Measurements from ENCODE around the gene MAMDC4. TPM values are rescaled to one million over a fixed set of nuclear protein-coding genes. Genes with fewer than 3 reads are reported as not detected.

MAMDC4 gene
- total and polyA plus RNA-seq, 2 of the 13 experiments (the other 11 are each of a cell fraction or from before 2014, with no cell fraction given) = 6.0 to 6.8 TPM

- no peak for TF ChIP-seq FIP1L1 (IDR thresholded peaks at IDR 0.05; ENCODE audit: borderline replicate concordance, insufficient read depth, low read depth, low read length)
- no peak; the same call in 1 of the 2 replicates for TF ChIP-seq ZBTB7B (CRISPR knock-in tag; IDR thresholded peaks at IDR 0.05)
- peak; percentile 44 for TF ChIP-seq MED8 (CRISPR knock-in tag; IDR thresholded peaks at IDR 0.05; ENCODE audit: insufficient replicate concordance)
- TF ChIP-seq ZNF776 (CRISPR knock-in tag; IDR thresholded peaks at IDR 0.05) = peak; percentile 62
- TF ChIP-seq HNRNPL (IDR thresholded peaks at IDR 0.05; ENCODE audit: low read depth, low read length) = peak; percentile 96
- TF ChIP-seq HNRNPH1 (optimal IDR thresholded peaks at IDR 0.05; ENCODE audit: low read depth, low read length) = no peak
- peak; percentile 50; the same call in 1 of the 2 replicates for TF ChIP-seq SIN3A (IDR thresholded peaks at IDR 0.05; ENCODE audit: borderline replicate concordance, low read depth, low read length)
- TF ChIP-seq ZFP41 (CRISPR knock-in tag; IDR thresholded peaks at IDR 0.05; ENCODE audit: borderline replicate concordance) = no peak
- TF ChIP-seq NONO (IDR thresholded peaks at IDR 0.05) = no peak
- TF ChIP-seq NONO (CRISPR knock-in tag; conservative IDR thresholded peaks at IDR 0.05) = peak; percentile 90
- TF ChIP-seq ZNF230 (CRISPR knock-in tag; IDR thresholded peaks at IDR 0.05) = peak; percentile 77; the same call in 1 of the 2 replicates
- peak; percentile 33; the same call in 1 of the 2 replicates for TF ChIP-seq ARID4A (CRISPR knock-in tag; IDR thresholded peaks at IDR 0.05; ENCODE audit: borderline replicate concordance)
- TF ChIP-seq SP4 (CRISPR knock-in tag; IDR thresholded peaks at IDR 0.05) = 0 out of 2 replicates have a peak, but pooled peaks have one; percentile 33
- no peak for TF ChIP-seq CREB3 (CRISPR knock-in tag; IDR thresholded peaks at IDR 0.05)
- no peak for TF ChIP-seq ISX (CRISPR knock-in tag; conservative IDR thresholded peaks at IDR 0.05)
- no peak for TF ChIP-seq ZNF468 (CRISPR knock-in tag; IDR thresholded peaks at IDR 0.05)
- TF ChIP-seq SMAD1 (CRISPR knock-in tag; IDR thresholded peaks at IDR 0.05; ENCODE audit: borderline replicate concordance, low read depth) = no peak
- TF ChIP-seq ZNF577 (CRISPR knock-in tag; IDR thresholded peaks at IDR 0.05; ENCODE audit: borderline replicate concordance, low read depth) = no peak
- no peak for TF ChIP-seq CBFB (CRISPR knock-in tag; IDR thresholded peaks at IDR 0.05)
- TF ChIP-seq SAP130 (CRISPR knock-in tag; IDR thresholded peaks at IDR 0.05; ENCODE audit: low read depth) = peak; percentile 84
- 0 out of 2 replicates have a peak, but pooled peaks have one; percentile 61 for TF ChIP-seq ZNF761 (CRISPR knock-in tag; conservative IDR thresholded peaks at IDR 0.05)
- TF ChIP-seq CENPBD1 (CRISPR knock-in tag; IDR thresholded peaks at IDR 0.05; ENCODE audit: borderline replicate concordance, low read depth) = no peak
- TF ChIP-seq ZBTB38 (CRISPR knock-in tag; IDR thresholded peaks at IDR 0.05) = peak; percentile 80
- TF ChIP-seq, protein P1, sequence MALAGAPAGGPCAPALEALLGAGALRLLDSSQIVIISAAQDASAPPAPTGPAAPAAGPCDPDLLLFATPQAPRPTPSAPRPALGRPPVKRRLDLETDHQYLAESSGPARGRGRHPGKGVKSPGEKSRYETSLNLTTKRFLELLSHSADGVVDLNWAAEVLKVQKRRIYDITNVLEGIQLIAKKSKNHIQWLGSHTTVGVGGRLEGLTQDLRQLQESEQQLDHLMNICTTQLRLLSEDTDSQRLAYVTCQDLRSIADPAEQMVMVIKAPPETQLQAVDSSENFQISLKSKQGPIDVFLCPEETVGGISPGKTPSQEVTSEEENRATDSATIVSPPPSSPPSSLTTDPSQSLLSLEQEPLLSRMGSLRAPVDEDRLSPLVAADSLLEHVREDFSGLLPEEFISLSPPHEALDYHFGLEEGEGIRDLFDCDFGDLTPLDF (CRISPR knock-in tag; IDR thresholded peaks at IDR 0.05) = no peak
Observed at GRCh38 chr9:136840877-136841645, 11.1 kb upstream of the MAMDC4 start (continued).
